Measurements from ENCODE around the gene CASP9.

CASP9 gene

GRCh38 chr1:15524021-15524282 lies at the start of gene CASP9:
CASP9 (minus strand) TSS chr1:15524215; CDS start chr1:15524200, 15 bp downstream.
- DNase-seq (ENCODE audit: low read depth), result no peak

GRCh38 chr1:15573477-15573876 lies 49.5 kb upstream of the CASP9 start:
- no peak for DNase-seq (ENCODE audit: low read depth)

GRCh38 chr1:15571266-15571665 lies 47.3 kb upstream of the CASP9 start:
- no peak for DNase-seq (ENCODE audit: low read depth)

GRCh38 chr1:15570861-15571260 lies 46.8 kb upstream of the CASP9 start:
- DNase-seq (ENCODE audit: low read depth), result no peak

- DNase-seq (ENCODE audit: low read depth), result no peak
Observed at GRCh38 chr1:15568387-15569073, 44.5 kb upstream of the CASP9 start.

GRCh38 chr1:15559189-15559810 lies 35.3 kb upstream of the CASP9 start:
- DNase-seq (ENCODE audit: low read depth), result no peak

- DNase-seq (ENCODE audit: low read depth), result no peak
Observed at GRCh38 chr1:15558516-15558915, 34.5 kb upstream of the CASP9 start.

GRCh38 chr1:15557594-15557993 lies 33.6 kb upstream of the CASP9 start:
- no peak for DNase-seq (ENCODE audit: low read depth)

GRCh38 chr1:15557008-15557407 lies 33.0 kb upstream of the CASP9 start:
- DNase-seq (ENCODE audit: low read depth), result no peak

GRCh38 chr1:15550573-15550972 lies 26.6 kb upstream of the CASP9 start:
- no peak for DNase-seq (ENCODE audit: low read depth)

GRCh38 chr1:15546641-15547040 lies 22.6 kb upstream of the CASP9 start:
- no peak for DNase-seq (ENCODE audit: low read depth)

- DNase-seq (ENCODE audit: low read depth), result no peak
Observed at GRCh38 chr1:15543589-15544568, 19.9 kb upstream of the CASP9 start.

GRCh38 chr1:15543251-15543588 lies 19.2 kb upstream of the CASP9 start:
- DNase-seq (ENCODE audit: low read depth), result no peak

GRCh38 chr1:15542388-15543250 lies 18.6 kb upstream of the CASP9 start:
- no peak for DNase-seq (ENCODE audit: low read depth)

GRCh38 chr1:15541231-15541792 lies 17.3 kb upstream of the CASP9 start:
- DNase-seq (ENCODE audit: low read depth), result no peak

- DNase-seq (ENCODE audit: low read depth), result no peak
Observed at GRCh38 chr1:15540186-15540585, 16.2 kb upstream of the CASP9 start.

GRCh38 chr1:15538771-15539170 lies 14.8 kb upstream of the CASP9 start:
- no peak for DNase-seq (ENCODE audit: low read depth)

- DNase-seq (ENCODE audit: low read depth), result no peak
Observed at GRCh38 chr1:15531682-15532081, 7.7 kb upstream of the CASP9 start.

- no peak for DNase-seq (ENCODE audit: low read depth)
Observed at GRCh38 chr1:15531003-15531402, 7.0 kb upstream of the CASP9 start.

- DNase-seq (ENCODE audit: low read depth), result peak; percentile 100
Observed at GRCh38 chr1:15526490-15527339, 2.7 kb upstream of the CASP9 start, which contains the start of gene DNAJC16. DNAJC16 (plus strand) TSS chr1:15526848; CDS start chr1:15529106, 2,258 bp downstream.

- DNase-seq (ENCODE audit: low read depth), result no peak
Observed at GRCh38 chr1:15526021-15526489, 2.0 kb upstream of the CASP9 start.
